ENCODE measurements around the gene STAT5B.
A peak's percentile ranks its signal among the peaks of the same experiment; 100 is the strongest.
"Not testable (repeated sequence)": the region's sequence is repeated elsewhere in the genome, so short reads cannot be mapped to it uniquely, and the experiment has no call there.

STAT5B gene

GRCh38 chr17:42305543-42306384 is 29.6 kb upstream of the STAT5B start:
- DNase-seq (ENCODE audit: low spot score) = no peak

- DNase-seq (ENCODE audit: low spot score) = not testable (repeated sequence)
Measured at GRCh38 chr17:42305031-42305330, 28.8 kb upstream of the STAT5B start.

DNA sequence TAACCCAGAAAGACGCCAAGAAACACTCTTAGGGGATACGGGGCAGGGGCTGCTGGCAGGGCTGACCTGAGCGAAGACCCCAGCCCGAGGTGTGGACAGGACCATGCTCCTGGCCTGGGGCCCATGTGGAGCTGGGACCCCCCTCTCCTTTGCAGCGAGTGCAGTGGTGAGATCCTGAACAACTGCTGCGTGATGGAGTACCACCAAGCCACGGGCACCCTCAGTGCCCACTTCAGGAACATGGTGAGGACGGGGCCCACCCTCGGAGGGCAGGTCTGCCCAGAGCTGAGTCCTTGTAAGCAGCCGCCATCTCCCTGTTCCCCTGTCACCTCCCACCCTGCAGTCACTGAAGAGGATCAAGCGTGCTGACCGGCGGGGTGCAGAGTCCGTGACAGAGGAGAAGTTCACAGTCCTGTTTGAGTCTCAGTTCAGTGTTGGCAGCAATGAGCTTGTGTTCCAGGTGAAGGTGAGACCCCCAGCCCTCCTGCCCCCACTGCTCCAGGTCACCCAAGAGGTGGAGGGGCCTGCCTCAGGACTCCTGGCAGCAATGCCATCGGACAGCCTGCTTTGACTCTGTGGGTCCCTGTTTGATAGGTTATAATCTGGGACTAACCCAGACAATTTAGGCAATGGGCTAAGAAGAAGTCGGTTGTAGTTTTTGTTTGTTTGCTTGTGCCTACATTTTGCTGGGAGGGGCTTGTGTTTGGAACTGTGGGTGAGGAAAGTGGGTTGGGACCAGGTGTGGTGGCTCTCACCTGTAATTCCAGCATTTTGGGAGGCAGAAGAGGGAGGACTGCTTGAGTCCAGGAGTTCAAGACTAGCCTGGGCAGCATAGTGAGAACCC is 28.2 kb upstream of the STAT5B start:
- no peak for DNase-seq (ENCODE audit: low spot score)

DNA sequence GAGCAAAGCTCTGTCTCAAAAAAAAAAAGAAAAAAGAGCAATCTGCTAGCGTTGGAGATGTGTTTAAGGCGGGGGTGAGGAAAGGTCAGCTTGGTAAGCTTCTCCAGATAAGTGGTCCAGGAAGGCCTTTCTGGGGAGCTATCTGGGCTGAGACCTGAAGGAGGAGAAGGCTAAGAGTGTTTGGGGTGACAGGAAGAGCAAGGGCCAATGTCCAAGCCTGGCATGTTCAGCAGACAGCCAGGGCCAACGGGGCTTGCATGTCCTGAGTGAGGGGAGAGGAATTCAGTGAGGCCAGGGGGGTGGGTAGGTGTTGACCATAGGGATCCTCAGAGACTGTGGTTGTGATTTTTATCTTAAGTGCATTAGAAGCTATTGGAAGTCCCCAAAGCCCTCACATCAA is 27.5 kb upstream of the STAT5B start:
- DNase-seq (ENCODE audit: low spot score) = no peak

DNA sequence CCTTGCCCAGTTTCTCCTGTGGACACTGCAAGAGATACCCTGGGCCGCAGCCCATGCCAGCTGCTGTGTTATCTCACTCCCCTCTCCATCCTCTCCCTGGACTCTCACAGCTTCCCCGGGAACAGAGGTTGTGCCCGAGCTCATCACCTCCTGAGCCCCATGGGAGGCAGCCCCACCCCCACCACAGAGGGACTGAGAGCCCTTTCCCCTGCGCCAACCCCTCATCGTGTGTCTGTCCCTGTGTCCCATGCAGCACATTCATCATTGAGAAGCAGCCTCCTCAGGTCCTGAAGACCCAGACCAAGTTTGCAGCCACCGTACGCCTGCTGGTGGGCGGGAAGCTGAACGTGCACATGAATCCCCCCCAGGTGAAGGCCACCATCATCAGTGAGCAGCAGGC is 24.8 kb upstream of the STAT5B start:
- DNase-seq (ENCODE audit: low spot score) = no peak

GRCh38 chr17:42299913-42300312 is 23.7 kb upstream of the STAT5B start:
- DNase-seq (ENCODE audit: low spot score) = not testable (repeated sequence)

- not testable (repeated sequence) for DNase-seq (ENCODE audit: low spot score)
Measured at GRCh38 chr17:42299361-42299760, 23.2 kb upstream of the STAT5B start.

- DNase-seq (ENCODE audit: low spot score) = not testable (repeated sequence)
Measured at GRCh38 chr17:42297775-42298174, 21.6 kb upstream of the STAT5B start.

DNA sequence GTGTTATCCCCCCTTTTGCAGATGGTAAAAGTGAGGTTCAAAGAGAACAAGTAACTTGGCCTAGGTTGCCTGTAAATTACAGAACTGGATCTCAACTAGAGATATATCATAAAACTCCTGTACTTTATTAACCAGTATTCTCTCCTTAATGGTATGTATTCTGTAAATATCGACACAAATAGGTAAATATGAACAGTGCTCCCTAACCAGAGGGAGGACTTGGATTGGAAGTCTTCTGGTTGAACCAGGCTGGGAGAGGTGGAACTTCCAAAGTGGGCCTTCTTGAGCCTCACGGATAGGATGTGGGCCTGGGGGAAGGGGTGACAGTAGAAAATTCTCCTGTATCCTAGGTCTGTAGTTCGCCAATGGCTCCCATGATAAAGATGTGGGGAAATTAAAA is 19.8 kb upstream of the STAT5B start:
- no peak for DNase-seq (ENCODE audit: low spot score)

DNA sequence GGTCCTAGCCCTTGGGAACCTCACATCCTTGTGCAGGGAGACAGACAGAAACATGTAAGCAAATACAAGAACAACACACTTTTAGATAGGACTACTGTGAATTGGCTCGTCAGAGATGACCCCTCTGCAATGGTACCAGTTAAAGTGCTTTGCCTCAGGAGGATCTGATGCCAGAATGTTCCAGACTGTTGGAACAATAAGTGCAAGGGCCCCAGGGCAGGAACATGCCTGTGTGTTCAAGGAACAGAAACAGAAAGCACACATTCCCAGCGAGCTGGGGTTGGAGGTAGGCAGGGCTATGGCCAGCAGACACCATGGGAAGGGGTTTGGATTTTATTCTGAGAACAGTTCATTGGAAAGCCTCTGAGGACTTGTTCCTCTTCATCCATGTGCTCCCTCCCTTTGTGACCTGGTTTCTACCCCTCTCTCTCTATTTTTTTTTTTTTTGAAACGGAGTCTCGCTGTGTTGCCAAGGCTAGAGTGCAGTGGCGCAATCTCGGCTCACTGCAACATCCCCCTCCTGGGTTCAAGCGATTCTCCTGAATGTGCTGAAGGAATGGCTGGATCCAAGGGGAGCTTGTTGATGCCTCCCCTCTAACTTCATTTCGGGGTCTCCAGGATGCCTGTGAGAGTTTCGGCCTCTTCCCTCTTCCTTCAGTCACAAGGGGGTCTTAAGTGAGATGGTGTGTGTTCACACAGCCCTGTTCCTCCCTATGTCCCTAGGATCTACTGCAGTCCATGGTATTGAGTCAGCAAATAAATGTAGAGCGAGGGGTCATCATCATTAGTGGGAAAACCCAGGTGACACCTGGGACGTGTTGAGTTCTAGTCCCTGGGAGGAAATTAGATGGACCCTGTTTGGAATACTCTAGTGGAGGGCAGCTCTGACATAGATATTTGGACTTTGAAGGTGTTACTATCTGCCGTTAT is 18.5 kb upstream of the STAT5B start:
- DNase-seq (ENCODE audit: low spot score) = no peak

- DNase-seq (ENCODE audit: low spot score) = no peak
Measured at GRCh38 chr17:42291129-42291528, 14.9 kb upstream of the STAT5B start.

DNA sequence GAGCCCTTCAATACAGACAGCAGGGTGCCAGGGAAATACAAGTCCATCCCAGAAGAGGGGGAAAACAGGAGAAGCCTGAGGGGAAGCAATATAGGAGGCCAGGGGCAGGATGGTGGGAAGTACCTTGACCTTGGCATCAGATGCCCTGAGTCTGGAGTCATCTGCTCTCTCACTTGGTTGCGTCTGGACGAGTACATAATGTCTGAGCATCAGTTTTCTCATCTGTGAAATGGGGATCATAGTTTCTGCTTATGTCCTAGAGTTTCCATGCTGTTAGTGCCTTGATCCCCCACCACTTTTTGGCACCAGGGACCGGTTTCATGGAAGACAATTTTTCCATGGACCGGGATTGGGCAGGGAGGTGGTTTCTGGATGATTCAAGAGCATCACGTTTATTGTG is 14.4 kb upstream of the STAT5B start:
- DNase-seq (ENCODE audit: low spot score) = no peak

DNA sequence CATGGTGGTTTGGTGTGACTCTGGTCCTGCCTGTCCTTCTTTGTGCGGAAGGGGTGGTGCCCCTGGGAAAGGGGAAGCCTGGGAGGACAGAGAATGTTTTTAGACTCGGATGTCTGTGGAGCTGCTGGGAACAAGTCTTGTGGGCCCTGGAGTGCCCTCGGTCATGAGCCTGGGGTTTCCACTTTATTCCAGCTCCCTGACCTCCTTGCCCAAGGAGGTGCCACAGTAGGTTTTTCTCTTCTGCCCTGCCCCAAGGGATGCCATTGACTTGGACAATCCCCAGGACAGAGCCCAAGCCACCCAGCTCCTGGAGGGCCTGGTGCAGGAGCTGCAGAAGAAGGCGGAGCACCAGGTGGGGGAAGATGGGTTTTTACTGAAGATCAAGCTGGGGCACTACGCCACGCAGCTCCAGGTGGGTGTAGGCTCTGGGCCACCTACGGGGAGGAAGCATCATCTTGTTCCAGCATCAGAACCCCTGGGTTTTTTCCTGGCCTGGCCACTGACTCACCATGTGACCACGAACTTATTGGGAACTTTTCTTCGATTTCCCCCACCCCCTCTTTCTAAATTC is 13.5 kb upstream of the STAT5B start:
- DNase-seq (ENCODE audit: low spot score) = no peak

DNA sequence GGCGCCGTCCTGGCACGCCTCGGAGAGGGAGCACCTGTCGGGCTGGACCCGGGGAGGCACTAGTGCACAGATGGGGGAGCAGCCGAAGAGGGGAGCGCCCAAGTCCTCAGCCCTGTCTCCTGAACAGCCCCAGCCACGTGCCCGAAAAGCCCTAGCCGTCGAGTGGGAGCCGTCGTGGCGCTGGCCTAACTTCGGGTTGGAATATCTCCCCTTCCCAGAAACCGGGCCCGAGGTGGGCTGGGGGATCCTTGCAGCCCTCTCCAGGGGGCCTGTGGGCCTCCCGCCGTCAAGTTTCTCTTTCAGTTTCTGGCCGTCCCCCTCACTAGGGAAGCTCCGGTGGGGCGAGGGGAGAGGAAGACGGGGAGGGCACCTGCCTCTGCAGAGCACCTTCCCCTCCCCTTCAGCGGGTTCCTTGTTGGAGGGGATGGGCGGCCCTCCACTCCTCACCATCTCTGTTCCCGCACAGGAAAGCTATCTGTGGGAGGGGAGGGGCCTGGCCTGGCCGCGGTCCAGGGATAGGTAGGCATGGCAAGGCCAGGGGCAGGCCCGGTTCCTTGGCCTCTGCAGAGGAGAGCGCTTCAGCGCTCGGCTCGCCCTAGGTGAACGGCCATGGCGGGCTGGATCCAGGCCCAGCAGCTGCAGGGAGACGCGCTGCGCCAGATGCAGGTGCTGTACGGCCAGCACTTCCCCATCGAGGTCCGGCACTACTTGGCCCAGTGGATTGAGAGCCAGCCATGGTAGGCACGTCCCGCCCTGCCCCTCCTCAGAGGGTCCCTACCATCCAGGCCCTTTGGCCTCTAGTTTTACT is 12.8 kb upstream of the STAT5B start:
- DNase-seq (ENCODE audit: low spot score) = no peak

- peak; percentile 91 for DNase-seq (ENCODE audit: low spot score)
Measured at GRCh38 chr17:42287977-42288802, 12.0 kb upstream of the STAT5B start, which contains the start of gene STAT5A. Gene STAT5A, plus strand, starts transcription at chr17:42288498. Its CDS starts 914 bp downstream, at chr17:42289412.

DNA sequence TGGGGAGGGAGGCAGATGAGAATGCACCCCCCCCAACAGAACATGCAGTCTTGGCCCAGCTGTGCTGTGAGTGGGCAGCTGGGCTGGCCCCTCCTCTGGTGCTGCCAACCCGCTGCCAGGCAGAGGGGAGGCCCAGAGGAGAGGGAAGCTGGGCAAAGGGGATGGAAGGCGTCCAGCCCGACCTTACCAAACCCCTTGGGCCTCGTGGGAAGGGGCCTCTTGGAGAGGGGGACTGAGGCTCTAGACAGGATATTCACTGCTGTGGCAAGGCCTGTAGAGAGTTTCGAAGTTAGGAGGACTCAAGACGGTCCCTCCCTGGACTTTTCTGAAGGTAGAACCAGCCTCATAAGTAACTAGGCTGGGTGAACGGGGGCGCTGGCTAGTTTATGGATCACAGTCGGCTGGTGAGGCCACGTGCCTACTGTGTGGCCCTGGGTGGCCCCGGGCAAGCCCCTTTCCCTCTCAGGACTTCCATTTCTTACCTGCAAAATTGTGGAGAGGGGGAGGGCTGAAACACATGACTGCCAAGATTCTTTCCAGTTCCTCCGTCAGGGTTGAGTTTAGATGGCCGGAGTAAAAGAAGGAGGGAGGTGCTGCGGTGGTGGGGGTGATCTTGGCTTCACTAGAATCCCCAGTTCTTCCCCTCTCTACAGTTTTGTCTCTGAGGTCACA is 11.2 kb upstream of the STAT5B start:
- peak; percentile 60 for DNase-seq (ENCODE audit: low spot score)

- no peak for DNase-seq (ENCODE audit: low spot score)
Measured at GRCh38 chr17:42286411-42287221, 10.4 kb upstream of the STAT5B start.

DNA sequence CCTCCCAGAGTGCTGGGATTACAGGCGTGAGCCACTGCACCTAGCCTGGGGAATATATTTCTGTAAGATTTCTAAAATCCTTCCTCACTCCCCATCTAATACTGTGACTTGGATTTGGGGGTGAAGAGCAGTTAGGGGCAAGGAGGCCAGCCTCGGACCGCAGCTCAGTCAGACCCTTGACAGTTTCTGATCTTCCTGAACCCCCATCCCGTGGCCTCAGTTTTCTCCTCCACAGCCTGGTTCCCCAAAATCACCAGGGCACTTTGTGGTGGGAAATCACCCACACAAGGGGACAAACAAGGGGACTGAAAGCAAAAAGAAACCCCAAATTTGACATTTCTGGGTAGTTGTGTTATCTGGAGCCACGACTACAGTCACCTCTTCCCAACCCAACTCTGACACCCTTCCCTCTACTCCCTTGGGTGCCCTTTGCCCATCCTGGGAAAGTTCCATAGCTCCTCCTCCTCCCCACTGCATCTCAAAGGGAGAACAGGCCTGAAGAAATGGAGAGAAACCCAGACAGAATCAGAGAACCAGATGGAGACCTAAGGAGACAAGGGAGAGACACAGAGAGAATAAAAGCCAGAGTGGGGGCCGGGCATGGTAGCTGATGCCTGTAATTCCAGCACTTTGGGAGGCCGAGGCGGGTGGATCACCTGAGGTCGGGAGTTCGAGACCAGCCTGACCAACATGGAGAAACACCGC is 9.3 kb upstream of the STAT5B start:
- DNase-seq (ENCODE audit: low spot score) = no peak

All from AG08395 (cell line).